NCI-H774 (cell line): ENCODE results near the gene DIAPH2.
"Not testable (repeated sequence)": the region's sequence is repeated elsewhere in the genome, so short reads cannot be mapped to it uniquely, and the experiment has no call there.

Experiments
- DNase-seq: peaks from one replicate; lab custom pipeline; 2025; lab: John Stamatoyannopoulos, UW

The DIAPH2 gene

GRCh38 chrX:96719161-96719875, 34.7 kb downstream of the DIAPH2 start:
- no peak for DNase-seq

- DNase-seq: no peak
Observed at GRCh38 chrX:96721354-96721753, 36.7 kb downstream of the DIAPH2 start.

GRCh38 chrX:96722781-96723180, 38.1 kb downstream of the DIAPH2 start:
- no peak for DNase-seq

- DNase-seq: no peak
Observed at GRCh38 chrX:96729053-96729452, 44.4 kb downstream of the DIAPH2 start.

- no peak for DNase-seq
Observed at GRCh38 chrX:96729868-96730643, 45.4 kb downstream of the DIAPH2 start.

GRCh38 chrX:96731000-96731399, 46.4 kb downstream of the DIAPH2 start:
- DNase-seq: not testable (repeated sequence)

GRCh38 chrX:96743367-96744073, 58.9 kb downstream of the DIAPH2 start:
- DNase-seq: no peak

GRCh38 chrX:96752781-96753180, 68.1 kb downstream of the DIAPH2 start:
- DNase-seq: no peak

GRCh38 chrX:96753230-96753629, 68.6 kb downstream of the DIAPH2 start:
- no peak for DNase-seq

- DNase-seq: no peak
Observed at GRCh38 chrX:96756491-96756890, 71.8 kb downstream of the DIAPH2 start.

GRCh38 chrX:96761566-96761965, 76.9 kb downstream of the DIAPH2 start:
- no peak for DNase-seq

GRCh38 chrX:96763608-96764007, 79.0 kb downstream of the DIAPH2 start:
- DNase-seq: no peak

GRCh38 chrX:96764864-96765263, 80.2 kb downstream of the DIAPH2 start:
- DNase-seq: no peak

GRCh38 chrX:96770315-96770714, 85.7 kb downstream of the DIAPH2 start:
- DNase-seq: no peak

- no peak for DNase-seq
Observed at GRCh38 chrX:96771486-96771885, 86.8 kb downstream of the DIAPH2 start.

GRCh38 chrX:96774116-96774515, 89.5 kb downstream of the DIAPH2 start:
- no peak for DNase-seq

GRCh38 chrX:96776966-96777365, 92.3 kb downstream of the DIAPH2 start:
- no peak for DNase-seq

GRCh38 chrX:96791559-96791958, 106.9 kb downstream of the DIAPH2 start:
- no peak for DNase-seq

- no peak for DNase-seq
Observed at GRCh38 chrX:96792047-96792446, 107.4 kb downstream of the DIAPH2 start.

GRCh38 chrX:96798982-96799381, 114.3 kb downstream of the DIAPH2 start:
- no peak for DNase-seq

GRCh38 chrX:96807318-96807717, 122.7 kb downstream of the DIAPH2 start:
- no peak for DNase-seq

- DNase-seq: no peak
Observed at GRCh38 chrX:96820935-96821334, 136.3 kb downstream of the DIAPH2 start.

GRCh38 chrX:96824166-96824565, 139.5 kb downstream of the DIAPH2 start:
- no peak for DNase-seq
